ENCODE results near the gene NOM1. TPM values are rescaled to one million over a fixed set of nuclear protein-coding genes. Genes with fewer than 3 reads are reported as not detected.

The NOM1 gene
- total and polyA plus RNA-seq, 4 donors: 8.3 to 33.6 (median 16.9) TPM

GRCh38 chr7:157009778-157010587 lies 60.5 kb downstream of the NOM1 start:
- Histone ChIP-seq H3K9me3 (ENCODE audit: control insufficient read depth in 4 of 4, insufficient read depth in 3 of 4, low read length in 3 of 4) (peaks cover 0 to 5% (median 0%) of the 10 kb centered on the region in 4 donors), H3K4me1 (ENCODE audit: control insufficient read depth in 5 of 5, insufficient read depth in 5 of 5, low read length in 5 of 5) (peaks cover 0 to 23% (median 11%) of the 10 kb centered on the region in 5 donors), H3K36me3 (ENCODE audit: control insufficient read depth in 4 of 4, insufficient read depth in 4 of 4, low read length in 4 of 4) (no peaks in the 10 kb centered on the region), H3K27ac (ENCODE audit: low read depth in 1 of 2, low read length in 1 of 2) (no peak overlapping the region), H3K9ac (ENCODE audit: insufficient read depth in 1 of 2, low read length in 2 of 2) (no peak overlapping the region), H3K4me3 (peak overlapping the region; percentile 51), H3K27me3 (ENCODE audit: control insufficient read depth in 3 of 3, insufficient read depth in 3 of 3, low read length in 2 of 3) (peaks cover 31 to 73% (median 68%) of the 10 kb centered on the region in 3 donors)
- DNase-seq (no peak), ATAC-seq (ENCODE audit: insufficient read depth, low FRiP score) (no peak)
- WGBS, 2 donors: 1% methylated on average over 63 to 130 of the region's 130 CpGs
- no peak for TF ChIP-seq CTCF (IDR thresholded peaks at IDR 0.05; ENCODE audit: control extremely low read depth, extremely low read depth)

- WGBS, 2 donors: 1 to 2% methylated on average over 67 to 87 of the region's 87 CpGs
- H3K9ac ChIP-seq (ENCODE audit: insufficient read depth in 1 of 2, low read length in 2 of 2): no peak within 1 kb of the TSS
Measured at GRCh38 chr7:157010588-157011332, 61.2 kb downstream of the NOM1 start, which contains the start of gene MNX1. MNX1 (minus strand) TSS chr7:157010663; CDS start chr7:157010350, 313 bp downstream.

GRCh38 chr7:157011333-157012112 lies 62.0 kb downstream of the NOM1 start:
- ATAC-seq (ENCODE audit: insufficient read depth, low FRiP score) (no peak), DNase-seq (no peak)
- no peaks in the 10 kb centered on the region for H3K36me3 ChIP-seq (ENCODE audit: control insufficient read depth in 4 of 4, insufficient read depth in 4 of 4, low read length in 4 of 4)
- H3K9ac ChIP-seq (ENCODE audit: insufficient read depth in 1 of 2, low read length in 2 of 2): no peak overlapping the region
- H3K27me3 ChIP-seq (ENCODE audit: control insufficient read depth in 3 of 3, insufficient read depth in 3 of 3, low read length in 2 of 3): peaks cover 27 to 78% (median 77%) of the 10 kb centered on the region in 3 donors
- H3K27ac ChIP-seq (ENCODE audit: low read depth in 1 of 2, low read length in 1 of 2): no peak overlapping the region
- WGBS, 2 donors: 2% methylated on average over 37 of the region's 37 CpGs
- peaks cover 0 to 21% (median 11%) of the 10 kb centered on the region in 5 donors for H3K4me1 ChIP-seq (ENCODE audit: control insufficient read depth in 5 of 5, insufficient read depth in 5 of 5, low read length in 5 of 5)
- no peak for TF ChIP-seq CTCF (IDR thresholded peaks at IDR 0.05; ENCODE audit: control extremely low read depth, extremely low read depth)
- peaks cover 0 to 5% (median 0%) of the 10 kb centered on the region in 4 donors for H3K9me3 ChIP-seq (ENCODE audit: control insufficient read depth in 4 of 4, insufficient read depth in 3 of 4, low read length in 3 of 4)
- H3K4me3 ChIP-seq: peak overlapping the region; percentile 11

More at GRCh38 chr7:157010588-157011332, 61.2 kb downstream of the NOM1 start, which contains the start of gene MNX1:
- peak in 2 of 3 donors; percentile 61 to 62 for DNase-seq
- Histone ChIP-seq H3K36me3 (ENCODE audit: control insufficient read depth in 4 of 4, insufficient read depth in 4 of 4, low read length in 4 of 4) (no peaks in the 10 kb centered on the region), H3K27me3 (ENCODE audit: control insufficient read depth in 3 of 3, insufficient read depth in 3 of 3, low read length in 2 of 3) (peaks cover 27 to 78% (median 74%) of the 10 kb centered on the region in 3 donors), H3K4me1 (ENCODE audit: control insufficient read depth in 5 of 5, insufficient read depth in 5 of 5, low read length in 5 of 5) (peaks cover 0 to 21% (median 11%) of the 10 kb centered on the region in 5 donors), H3K27ac (ENCODE audit: low read depth in 1 of 2, low read length in 1 of 2) (no peak within 1 kb of the TSS), H3K9me3 (ENCODE audit: control insufficient read depth in 4 of 4, insufficient read depth in 3 of 4, low read length in 3 of 4) (peaks cover 0 to 5% (median 0%) of the 10 kb centered on the region in 4 donors), H3K4me3 (peak within 1 kb of the TSS; percentile 51)
- no peak for TF ChIP-seq CTCF (IDR thresholded peaks at IDR 0.05; ENCODE audit: control extremely low read depth, extremely low read depth)
- peak; percentile 92 for ATAC-seq (ENCODE audit: insufficient read depth, low FRiP score)
